HCT116 (cell line): Measurements from ENCODE around the gene SPACA6.

Source experiments
- REST ChIP-seq: IDR thresholded peaks from 2 replicates; pipeline ENCODE4 v1.6.1; 2012; ENCODE audit warnings: low read depth
- TF ChIP-seq, protein P1 (sequence below), 3 experiments: fragments of 200-600 bp in 1 of 3; sonication (generic) in 1 of 3; IDR thresholded peaks in 2 of 3; conservative IDR thresholded peaks in 1 of 3; 2 replicates each; pipeline ENCODE4 v1.5.1; 2012 to 2017; ENCODE audit warnings: low read depth in 2 of 3, low read length in 2 of 3, antibody characterized with exemption in 1 of 3, borderline replicate concordance in 1 of 3, control low read depth in 1 of 3, mild to moderate bottlenecking in 1 of 3, mixed read lengths in 1 of 3, mixed run types in 1 of 3, moderate library complexity in 1 of 3; ENCODE audit not compliant: insufficient read depth in 1 of 3

- TF ChIP-seq, protein P1, sequence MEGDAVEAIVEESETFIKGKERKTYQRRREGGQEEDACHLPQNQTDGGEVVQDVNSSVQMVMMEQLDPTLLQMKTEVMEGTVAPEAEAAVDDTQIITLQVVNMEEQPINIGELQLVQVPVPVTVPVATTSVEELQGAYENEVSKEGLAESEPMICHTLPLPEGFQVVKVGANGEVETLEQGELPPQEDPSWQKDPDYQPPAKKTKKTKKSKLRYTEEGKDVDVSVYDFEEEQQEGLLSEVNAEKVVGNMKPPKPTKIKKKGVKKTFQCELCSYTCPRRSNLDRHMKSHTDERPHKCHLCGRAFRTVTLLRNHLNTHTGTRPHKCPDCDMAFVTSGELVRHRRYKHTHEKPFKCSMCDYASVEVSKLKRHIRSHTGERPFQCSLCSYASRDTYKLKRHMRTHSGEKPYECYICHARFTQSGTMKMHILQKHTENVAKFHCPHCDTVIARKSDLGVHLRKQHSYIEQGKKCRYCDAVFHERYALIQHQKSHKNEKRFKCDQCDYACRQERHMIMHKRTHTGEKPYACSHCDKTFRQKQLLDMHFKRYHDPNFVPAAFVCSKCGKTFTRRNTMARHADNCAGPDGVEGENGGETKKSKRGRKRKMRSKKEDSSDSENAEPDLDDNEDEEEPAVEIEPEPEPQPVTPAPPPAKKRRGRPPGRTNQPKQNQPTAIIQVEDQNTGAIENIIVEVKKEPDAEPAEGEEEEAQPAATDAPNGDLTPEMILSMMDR (IDR thresholded peaks at IDR 0.05 in 2 of 3, conservative IDR thresholded peaks at IDR 0.05 in 1 of 3; ENCODE audit: borderline replicate concordance in 1 of 3, insufficient read depth in 1 of 3, low read depth in 2 of 3, low read length in 2 of 3) = no peak
- no peak for TF ChIP-seq REST
Measured at GRCh38 chr19:51714848-51715247, 21.7 kb downstream of the SPACA6 start.
